Glutamatergic neuron (in vitro differentiated cells): ENCODE measurements around the gene NFATC1. TPM values are rescaled to one million over a fixed set of nuclear protein-coding genes. Genes with fewer than 3 reads are reported as not detected.

Source experiments
- DNase-seq: peaks from one replicate; pipeline ENCODE4 v3.0.0; 2022
- H3K27ac Mint-ChIP-seq: one replicate; pipeline ENCODE4 v1.8.0; 2020; ENCODE audit warnings: mild to moderate bottlenecking, mixed read lengths, inconsistent platforms; ENCODE audit not compliant: unreplicated experiment
- H3K27me3 Mint-ChIP-seq: one replicate; pipeline ENCODE4 v1.8.0; 2020; ENCODE audit warnings: mild to moderate bottlenecking, moderate library complexity, mixed read lengths, inconsistent platforms; ENCODE audit not compliant: unreplicated experiment
- H3K36me3 Mint-ChIP-seq: one replicate; pipeline ENCODE4 v1.8.0; 2020; ENCODE audit warnings: mild to moderate bottlenecking, mixed read lengths, inconsistent platforms; ENCODE audit not compliant: unreplicated experiment
- H3K4me1 Mint-ChIP-seq: one replicate; pipeline ENCODE4 v1.8.0; 2020; ENCODE audit warnings: mild to moderate bottlenecking, low read depth, mixed read lengths, inconsistent platforms; ENCODE audit not compliant: unreplicated experiment
- H3K4me3 Mint-ChIP-seq: one replicate; pipeline ENCODE4 v1.8.0; 2020; ENCODE audit warnings: mild to moderate bottlenecking, mixed read lengths, inconsistent platforms; ENCODE audit not compliant: unreplicated experiment
- H3K9me3 Mint-ChIP-seq: one replicate; pipeline ENCODE4 v1.8.0; 2020; ENCODE audit warnings: mild to moderate bottlenecking, moderate library complexity, mixed read lengths, inconsistent platforms; ENCODE audit not compliant: unreplicated experiment
- total RNA-seq: library from RNA; stranded (reverse); fragmentation: NEBNext Ultra II Directional; extraction: Animal tissue kit (Norgen Biotek cat#: 25700); gene quantifications from one replicate; pipeline ENCODE4 v1.2.1, GENCODE V29; 2021; ENCODE audit not compliant: unreplicated experiment
- TF ChIP-seq, protein P1 (sequence below): fragments of 200-600 bp; sonication (generic); IDR thresholded peaks from one replicate; pipeline ENCODE4 v1.5.0; 2021; ENCODE audit not compliant: partially characterized antibody, unreplicated experiment

The NFATC1 gene
- total RNA-seq, 1 donor from 2014 or later = 5.3 TPM

DNA sequence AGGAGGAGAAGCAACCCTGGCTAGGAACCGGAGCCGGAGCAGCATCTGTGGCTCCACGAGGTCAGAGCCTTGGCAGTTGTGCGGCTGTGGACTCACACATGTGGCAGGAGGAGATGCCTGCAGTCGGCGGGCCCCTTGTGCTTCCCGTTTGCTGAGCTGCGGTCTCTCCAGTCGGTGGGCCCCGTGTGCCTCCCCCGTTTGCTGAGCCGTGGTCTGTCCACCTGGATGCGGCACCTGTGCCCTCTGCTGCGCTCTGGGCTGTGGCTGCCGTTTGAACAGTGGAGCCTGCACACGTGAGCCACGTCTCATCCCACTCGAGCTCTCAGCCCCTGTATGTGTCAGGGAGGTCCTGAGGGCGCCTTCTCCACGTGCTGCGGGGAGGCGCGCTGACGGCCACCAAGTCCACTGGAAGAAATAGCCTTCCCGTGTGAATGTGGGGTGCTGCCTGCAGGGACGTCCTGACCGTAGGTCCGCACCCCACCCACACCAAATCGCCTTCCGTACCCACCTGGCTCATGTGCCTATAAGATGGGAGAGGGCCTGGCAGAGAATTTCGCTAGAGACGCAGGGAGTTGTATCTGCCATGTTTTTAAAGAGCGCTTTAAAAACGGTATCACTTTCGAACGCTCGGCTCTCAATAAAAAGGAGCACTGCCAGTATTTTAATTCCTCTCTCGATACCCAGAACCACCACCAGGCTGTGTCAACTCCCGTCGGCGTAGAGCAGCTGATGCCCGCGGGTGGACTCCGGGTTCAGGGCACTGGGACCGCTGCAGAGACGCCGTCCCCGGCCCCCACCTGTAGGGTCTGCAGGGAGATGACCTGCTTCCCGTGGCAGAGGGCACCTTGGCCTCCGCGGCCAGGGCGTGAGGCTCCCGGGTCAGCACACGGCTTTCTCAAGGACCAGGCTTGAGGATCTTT lies 117.0 kb downstream of the NFATC1 start:
- no peak overlapping the region for H3K27ac Mint-ChIP-seq
- no peak overlapping the region for H3K4me3 Mint-ChIP-seq
- H3K36me3 Mint-ChIP-seq = no peaks in the 10 kb centered on the region

DNA sequence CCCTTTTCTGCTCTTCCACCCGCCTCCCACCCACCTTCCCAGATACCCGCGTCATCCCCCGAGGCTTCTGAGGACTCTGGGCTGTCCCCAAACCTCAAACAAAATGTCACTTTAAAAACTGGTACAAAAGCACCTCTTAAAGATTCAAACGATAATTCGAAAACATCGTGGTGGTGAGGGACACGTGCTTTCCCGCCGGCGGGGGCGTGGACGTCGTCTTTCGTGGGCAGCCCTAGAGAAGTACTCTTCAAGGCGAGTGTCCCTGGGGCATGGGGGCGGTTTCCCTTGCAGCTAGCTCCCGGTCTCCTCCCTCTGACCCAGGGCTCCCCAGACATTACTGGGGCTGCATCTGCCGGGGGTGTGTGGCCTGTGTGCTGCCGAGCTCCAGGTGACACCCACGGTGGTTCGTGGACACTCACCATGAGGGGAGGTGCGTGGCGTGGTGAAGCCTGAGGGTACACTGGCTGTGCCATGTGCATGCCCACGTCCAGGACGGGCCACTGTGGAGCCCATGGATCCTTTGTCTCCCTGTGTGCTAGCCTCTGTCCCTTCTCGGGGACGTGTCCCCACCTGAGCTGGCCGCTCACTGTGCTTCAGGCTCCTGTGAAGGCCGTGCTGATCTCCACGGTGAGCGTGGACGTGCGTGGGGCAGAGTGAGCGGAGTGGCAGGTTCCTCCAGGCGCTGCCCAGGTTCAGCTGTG lies 117.8 kb downstream of the NFATC1 start:
- Mint-ChIP-seq H3K27me3 (peaks cover under 1% of the 10 kb centered on the region), H3K36me3 (no peaks in the 10 kb centered on the region), H3K27ac (no peak overlapping the region), H3K4me3 (no peak overlapping the region), H3K4me1 (no peaks in the 10 kb centered on the region), H3K9me3 (peaks cover 4% of the 10 kb centered on the region)
- DNase-seq = no peak
- TF ChIP-seq, protein P1, sequence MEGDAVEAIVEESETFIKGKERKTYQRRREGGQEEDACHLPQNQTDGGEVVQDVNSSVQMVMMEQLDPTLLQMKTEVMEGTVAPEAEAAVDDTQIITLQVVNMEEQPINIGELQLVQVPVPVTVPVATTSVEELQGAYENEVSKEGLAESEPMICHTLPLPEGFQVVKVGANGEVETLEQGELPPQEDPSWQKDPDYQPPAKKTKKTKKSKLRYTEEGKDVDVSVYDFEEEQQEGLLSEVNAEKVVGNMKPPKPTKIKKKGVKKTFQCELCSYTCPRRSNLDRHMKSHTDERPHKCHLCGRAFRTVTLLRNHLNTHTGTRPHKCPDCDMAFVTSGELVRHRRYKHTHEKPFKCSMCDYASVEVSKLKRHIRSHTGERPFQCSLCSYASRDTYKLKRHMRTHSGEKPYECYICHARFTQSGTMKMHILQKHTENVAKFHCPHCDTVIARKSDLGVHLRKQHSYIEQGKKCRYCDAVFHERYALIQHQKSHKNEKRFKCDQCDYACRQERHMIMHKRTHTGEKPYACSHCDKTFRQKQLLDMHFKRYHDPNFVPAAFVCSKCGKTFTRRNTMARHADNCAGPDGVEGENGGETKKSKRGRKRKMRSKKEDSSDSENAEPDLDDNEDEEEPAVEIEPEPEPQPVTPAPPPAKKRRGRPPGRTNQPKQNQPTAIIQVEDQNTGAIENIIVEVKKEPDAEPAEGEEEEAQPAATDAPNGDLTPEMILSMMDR = no peak

More for the DNA sequence above, 117.0 kb downstream of the NFATC1 start:
- peaks cover 2% of the 10 kb centered on the region for H3K4me1 Mint-ChIP-seq
- TF ChIP-seq, protein P1 = no peak
- DNase-seq = peak; percentile 14
- H3K9me3 Mint-ChIP-seq = peaks cover 4% of the 10 kb centered on the region
- H3K27me3 Mint-ChIP-seq = peaks cover 4% of the 10 kb centered on the region

DNA sequence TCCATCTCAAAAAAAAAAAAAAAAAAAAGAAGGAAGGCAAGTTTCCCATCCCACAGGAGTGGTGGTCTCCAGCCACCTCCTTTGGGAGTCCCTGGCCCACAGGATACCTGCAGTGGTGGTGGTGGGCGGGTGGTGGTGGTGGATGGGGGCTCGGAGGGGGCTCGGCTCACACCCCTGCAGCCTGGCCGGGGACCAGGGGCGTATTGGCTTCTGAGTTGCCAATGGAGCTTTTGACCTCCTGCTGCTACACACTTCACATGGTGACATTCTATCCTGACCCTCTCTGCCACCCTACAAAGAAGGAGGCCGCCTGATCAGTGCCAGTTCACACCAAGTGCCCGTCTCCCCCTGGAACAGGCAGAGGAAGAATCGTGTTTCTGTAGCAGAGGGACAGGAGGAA lies 119.6 kb downstream of the NFATC1 start:
- DNase-seq = no peak
- H3K4me1 Mint-ChIP-seq = no peaks in the 10 kb centered on the region
- TF ChIP-seq, protein P1 = no peak
- H3K27ac Mint-ChIP-seq = no peak overlapping the region
- peaks cover 1% of the 10 kb centered on the region for H3K9me3 Mint-ChIP-seq
- H3K4me3 Mint-ChIP-seq = no peak overlapping the region
- no peaks in the 10 kb centered on the region for H3K36me3 Mint-ChIP-seq
- H3K27me3 Mint-ChIP-seq = peaks cover 3% of the 10 kb centered on the region

DNA sequence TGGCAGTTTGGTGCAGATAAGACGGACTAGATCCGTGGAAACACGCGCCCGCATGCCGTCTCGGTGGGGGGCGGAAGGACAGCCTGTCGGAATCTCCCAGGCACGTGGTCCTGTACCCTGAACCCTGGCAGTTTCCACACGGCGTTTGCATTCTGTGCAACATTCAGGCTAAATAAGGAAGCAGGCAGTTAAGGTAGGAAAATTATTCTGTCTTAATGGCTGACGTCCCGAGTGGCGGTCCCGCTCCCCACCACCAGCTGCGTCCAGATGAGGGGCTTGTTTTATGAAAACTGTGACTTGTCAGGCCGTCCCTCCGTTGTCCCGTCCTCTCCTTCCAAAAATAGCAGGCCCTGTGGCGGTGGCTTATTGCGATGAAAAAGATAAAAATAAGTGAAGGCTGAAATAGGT lies 120.2 kb downstream of the NFATC1 start:
- no peak for DNase-seq
- H3K4me3 Mint-ChIP-seq = no peak overlapping the region

More for the DNA sequence above, 120.2 kb downstream of the NFATC1 start:
- no peaks in the 10 kb centered on the region for H3K36me3 Mint-ChIP-seq
- peaks cover 2% of the 10 kb centered on the region for H3K9me3 Mint-ChIP-seq
- no peak overlapping the region for H3K27ac Mint-ChIP-seq
- H3K27me3 Mint-ChIP-seq = peaks cover 3% of the 10 kb centered on the region
- no peaks in the 10 kb centered on the region for H3K4me1 Mint-ChIP-seq
- TF ChIP-seq, protein P1 = no peak
